Measurements from ENCODE around the gene DEPDC5. TPM values are rescaled to one million over a fixed set of nuclear protein-coding genes. Genes with fewer than 3 reads are reported as not detected.

Gene DEPDC5
- total and polyA plus RNA-seq, 12 donors, result 14.4 to 35.9 (median 23.1) TPM

- no peaks in the 10 kb centered on the region for H3K4me1 ChIP-seq (replicated peaks in 1 of 2)
- intact Hi-C loops (cut with DNase I), result no loop called here
- no peak for TF ChIP-seq POLR2A (IDR thresholded peaks at IDR 0.05)
- no peak overlapping the region for H3K27ac ChIP-seq
- H3K36me3 ChIP-seq (replicated peaks in 1 of 2), result no peaks in the 10 kb centered on the region
- DNase-seq, result no peak
- H3K9me3 ChIP-seq (replicated peaks in 1 of 3), result no peaks in the 10 kb centered on the region
- no peaks in the 10 kb centered on the region for H3K27me3 ChIP-seq
- WGBS, 4 donors, result 95 to 100% (median 97%) methylated on average over 3 to 6 of the region's 6 CpGs
- H3K4me3 ChIP-seq, result no peak overlapping the region
These were observed 179.6 kb downstream of the DEPDC5 start for GRCh38 chr22:31933406-31933805.

GRCh38 chr22:31933816-31934482 lies 180.1 kb downstream of the DEPDC5 start:
- Histone ChIP-seq H3K36me3 (replicated peaks in 1 of 2) (no peaks in the 10 kb centered on the region), H3K4me1 (replicated peaks in 1 of 2) (no peaks in the 10 kb centered on the region), H3K4me3 (no peak overlapping the region), H3K9me3 (replicated peaks in 1 of 3) (no peaks in the 10 kb centered on the region), H3K27ac (no peak overlapping the region), H3K27me3 (no peaks in the 10 kb centered on the region)
- intact Hi-C loops (cut with DNase I), result no loop called here
- DNase-seq, result no peak
- no peak for TF ChIP-seq POLR2A (IDR thresholded peaks at IDR 0.05)
- TF ChIP-seq CTCF (IDR thresholded peaks at IDR 0.05), result no peak
- WGBS, 4 donors, result 82 to 92% (median 86%) methylated on average over 17 of the region's 17 CpGs

GRCh38 chr22:31935961-31936635 lies 182.3 kb downstream of the DEPDC5 start:
- Histone ChIP-seq H3K27me3 (no peaks in the 10 kb centered on the region), H3K9me3 (replicated peaks in 1 of 3) (no peaks in the 10 kb centered on the region), H3K4me1 (replicated peaks in 1 of 2) (no peaks in the 10 kb centered on the region), H3K27ac (no peak overlapping the region), H3K4me3 (no peak overlapping the region), H3K36me3 (replicated peaks in 1 of 2) (no peaks in the 10 kb centered on the region)
- no peak for TF ChIP-seq POLR2A (IDR thresholded peaks at IDR 0.05)
- TF ChIP-seq CTCF (IDR thresholded peaks at IDR 0.05), result no peak
- 79 to 89% (median 86%) methylated on average over 4 of the region's 4 CpGs for WGBS, 4 donors
- intact Hi-C loops (cut with DNase I), result no loop called here
- no peak for DNase-seq

- Histone ChIP-seq H3K4me1 (replicated peaks in 1 of 2) (no peaks in the 10 kb centered on the region), H3K4me3 (no peak overlapping the region), H3K9me3 (replicated peaks in 1 of 3) (no peaks in the 10 kb centered on the region), H3K27ac (no peak overlapping the region), H3K36me3 (replicated peaks in 1 of 2) (no peaks in the 10 kb centered on the region), H3K27me3 (no peaks in the 10 kb centered on the region)
- TF ChIP-seq CTCF (IDR thresholded peaks at IDR 0.05) (no peak), POLR2A (IDR thresholded peaks at IDR 0.05) (no peak)
- DNase-seq, result no peak
- WGBS, 4 donors, result 71 to 87% (median 80%) methylated on average over 3 of the region's 3 CpGs
- intact Hi-C loops (cut with DNase I), result no loop called here
These were observed 183.5 kb downstream of the DEPDC5 start for GRCh38 chr22:31937341-31937740.
